CD4-positive, alpha-beta T cell (primary cell): ENCODE measurements around the gene SELENON. TPM values are rescaled to one million over a fixed set of nuclear protein-coding genes. Genes with fewer than 3 reads are reported as not detected.

Experiments
- ATAC-seq: fragments of 200-7000 bp; cut with Tn5 transposase; one replicate; pipeline ENCODE4 v1.10.0; 2022; ENCODE audit warnings: mild to moderate bottlenecking; ENCODE audit not compliant: poor library complexity
- CTCF ChIA-PET: fragments of 350-600 bp; sonication (Branson Sonifier 250); formaldehyde crosslinking; loops from one replicate; lab custom pipeline; 2021; ENCODE audit warnings: antibody characterized with exemption, inconsistent platforms; lab: Charles Lee
- POLR2A ChIA-PET: fragments of 350-600 bp; sonication (Branson Sonifier 250); formaldehyde crosslinking; loops from one replicate; lab custom pipeline; 2021; ENCODE audit warnings: antibody characterized with exemption, inconsistent platforms; lab: Charles Lee
- DNase-seq, 14 experiments: peaks; one replicate each; pipeline ENCODE4 v3.0.0-alpha.2; 2013 to 2020; ENCODE audit warnings: mixed read lengths in 2 of 14
- H3K27ac ChIP-seq, 2 donors: one replicate each; pipeline versions ENCODE4 v1.5.1 to v1.7.0; 2013; ENCODE audit warnings: low read length in 2 of 2, low read depth in 1 of 2, mild to moderate bottlenecking in 1 of 2
- H3K27me3 ChIP-seq, 2 experiments: 1 replicate in 1 of 2; 2 replicates in 1 of 2; pipeline versions ENCODE4 v1.6.1 to v1.7.0; 2013; ENCODE audit warnings: low read length in 2 of 2, control low read depth in 1 of 2, mild to moderate bottlenecking in 1 of 2, moderate library complexity in 1 of 2; ENCODE audit not compliant: insufficient read depth in 2 of 2, control insufficient read depth in 1 of 2
- H3K36me3 ChIP-seq: one replicate; pipeline ENCODE4 v1.6.1; 2013; ENCODE audit warnings: low read length, control low read depth; ENCODE audit not compliant: insufficient read depth
- H3K4me1 ChIP-seq: one replicate; pipeline ENCODE4 v1.6.1; 2013; ENCODE audit warnings: low read length, control low read depth; ENCODE audit not compliant: insufficient read depth
- H3K4me3 ChIP-seq: one replicate; pipeline ENCODE4 v1.5.1; 2013; ENCODE audit warnings: mild to moderate bottlenecking, low read length, moderate library complexity
- H3K9me3 ChIP-seq, 2 experiments: 1 replicate in 1 of 2; 2 replicates in 1 of 2; pipeline versions ENCODE4 v1.6.1 to v1.7.0; 2013; ENCODE audit warnings: low read length in 2 of 2, mild to moderate bottlenecking in 2 of 2, control low read depth in 1 of 2, moderate library complexity in 1 of 2; ENCODE audit not compliant: control insufficient read depth in 1 of 2, insufficient read depth in 1 of 2
- H3K27ac Mint-ChIP-seq: one replicate; pipeline ENCODE4 v1.8.0; 2020; ENCODE audit warnings: mixed read lengths
- H3K27me3 Mint-ChIP-seq: one replicate; pipeline ENCODE4 v1.8.0; 2021; ENCODE audit warnings: mixed read lengths
- H3K36me3 Mint-ChIP-seq: one replicate; pipeline ENCODE4 v1.8.0; 2021; ENCODE audit warnings: low read depth, mixed read lengths
- H3K4me1 Mint-ChIP-seq: one replicate; pipeline ENCODE4 v1.8.0; 2021; ENCODE audit warnings: low read depth, mixed read lengths
- H3K4me3 Mint-ChIP-seq: one replicate; pipeline ENCODE4 v1.8.0; 2020; ENCODE audit warnings: mild to moderate bottlenecking, mixed read lengths
- H3K9me3 Mint-ChIP-seq: one replicate; pipeline ENCODE4 v1.8.0; 2020; ENCODE audit warnings: mixed read lengths
- intact Hi-C, 2 experiments: fragments of 100-400 bp; cut with DNase I in 1 of 2; cut with micrococcal nuclease in 1 of 2; formaldehyde crosslinking; loops; one replicate each; pipeline versions ENCODE4 v1.15.1 to v1.9.0; 2023 to 2025; cut with DNase I, micrococcal nuclease
- total RNA-seq, 174 experiments: library from RNA in 2 of 174; stranded (reverse) in 2 of 174; gene quantifications; one replicate each; pipeline ENCODE4 v1.2.3 and lab custom pipeline; 2021 to 2026
- TF ChIP-seq, protein P1 (sequence below): fragments of 200-600 bp; IDR thresholded peaks from one replicate; pipeline ENCODE4 v1.8.0; 2022; ENCODE audit warnings: antibody characterized with exemption, mild to moderate bottlenecking

Gene SELENON
- total RNA-seq, 2 experiments from 2014 or later: 25.3 to 25.7 TPM

DNA sequence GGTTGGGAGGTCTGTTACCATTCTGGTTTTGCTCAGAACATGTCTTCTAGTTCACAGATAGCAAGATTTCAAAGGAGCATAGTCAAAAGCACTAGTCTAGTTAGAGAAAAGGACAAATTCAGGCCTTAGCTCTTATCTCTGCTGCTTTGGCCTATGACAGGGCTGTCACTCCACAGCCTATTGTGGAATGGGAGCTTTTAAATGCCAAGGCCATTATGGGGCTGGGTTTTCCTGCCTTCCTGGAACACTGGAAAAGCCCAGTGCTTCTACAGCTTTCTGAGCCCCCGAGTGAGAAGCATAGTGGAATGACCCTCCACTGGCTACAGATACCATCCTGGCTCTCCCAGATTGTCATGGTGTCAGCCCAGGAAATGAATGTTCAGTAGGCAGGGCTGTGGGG is 29.1 kb downstream of the SELENON start:
- H3K36me3 Mint-ChIP-seq: peaks cover 82% of the 10 kb centered on the region

DNA sequence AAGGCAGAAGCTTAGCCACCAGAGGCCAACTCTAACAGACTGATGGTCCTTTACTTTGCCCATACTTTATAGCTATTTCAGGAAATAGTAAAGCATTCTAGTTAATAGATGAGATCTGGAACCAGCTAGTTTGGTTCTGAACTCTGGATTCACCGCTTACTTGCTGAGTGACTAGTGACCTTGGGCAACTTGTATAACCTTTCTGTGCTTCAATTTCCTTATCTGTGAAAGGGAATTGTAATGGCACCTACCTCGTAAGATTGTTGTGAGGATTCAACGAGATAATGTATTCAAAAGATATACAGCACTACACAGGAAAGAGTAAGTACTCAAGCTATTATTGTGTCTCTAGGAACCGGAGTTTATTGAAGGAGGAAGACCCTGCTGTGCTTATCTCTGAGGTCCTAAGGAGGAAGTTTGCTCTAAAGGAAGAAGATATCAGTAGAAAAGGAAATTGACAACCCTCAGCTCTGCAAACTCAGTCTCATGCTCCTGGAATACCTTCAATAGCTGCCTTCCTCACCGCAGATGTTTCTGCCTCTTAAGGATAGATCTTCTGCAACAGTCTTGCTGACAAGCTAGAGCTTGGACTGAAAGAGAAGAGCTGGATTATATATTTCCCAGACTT is 31.7 kb downstream of the SELENON start:
- H3K27ac ChIP-seq: no peak overlapping the region
- CTCF ChIA-PET: interaction anchor here (1.6 kb wide), 1 partner anchor 64 kb away, joined by 5 read pairs; no protein-coding TSS in a partner anchor
- H3K27ac Mint-ChIP-seq: peak overlapping the region; percentile 57

More for the DNA sequence above, 29.1 kb downstream of the SELENON start:
- Mint-ChIP-seq H3K4me3 (no peak overlapping the region), H3K4me1 (peaks cover 27% of the 10 kb centered on the region), H3K27ac (no peak overlapping the region), H3K9me3 (no peaks in the 10 kb centered on the region), H3K27me3 (no peaks in the 10 kb centered on the region)
- H3K27ac ChIP-seq: no peak overlapping the region
- TF ChIP-seq, protein P1, sequence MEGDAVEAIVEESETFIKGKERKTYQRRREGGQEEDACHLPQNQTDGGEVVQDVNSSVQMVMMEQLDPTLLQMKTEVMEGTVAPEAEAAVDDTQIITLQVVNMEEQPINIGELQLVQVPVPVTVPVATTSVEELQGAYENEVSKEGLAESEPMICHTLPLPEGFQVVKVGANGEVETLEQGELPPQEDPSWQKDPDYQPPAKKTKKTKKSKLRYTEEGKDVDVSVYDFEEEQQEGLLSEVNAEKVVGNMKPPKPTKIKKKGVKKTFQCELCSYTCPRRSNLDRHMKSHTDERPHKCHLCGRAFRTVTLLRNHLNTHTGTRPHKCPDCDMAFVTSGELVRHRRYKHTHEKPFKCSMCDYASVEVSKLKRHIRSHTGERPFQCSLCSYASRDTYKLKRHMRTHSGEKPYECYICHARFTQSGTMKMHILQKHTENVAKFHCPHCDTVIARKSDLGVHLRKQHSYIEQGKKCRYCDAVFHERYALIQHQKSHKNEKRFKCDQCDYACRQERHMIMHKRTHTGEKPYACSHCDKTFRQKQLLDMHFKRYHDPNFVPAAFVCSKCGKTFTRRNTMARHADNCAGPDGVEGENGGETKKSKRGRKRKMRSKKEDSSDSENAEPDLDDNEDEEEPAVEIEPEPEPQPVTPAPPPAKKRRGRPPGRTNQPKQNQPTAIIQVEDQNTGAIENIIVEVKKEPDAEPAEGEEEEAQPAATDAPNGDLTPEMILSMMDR: no peak
- intact Hi-C loops: no loop called here
- DNase-seq (no peak), ATAC-seq (no peak)
- no peaks in the 10 kb centered on the region for H3K9me3 ChIP-seq
- ChIA-PET CTCF (no interaction called here), POLR2A (interaction anchor here (0.6 to 4.1 kb wide), 2 partner anchors 9 to 350 kb away, joined by 3 to 43 read pairs; partner anchors contain the start of gene MTFR1L)
- peaks cover 6% of the 10 kb centered on the region for H3K4me1 ChIP-seq
- H3K36me3 ChIP-seq: peaks cover 81% of the 10 kb centered on the region
- no peaks in the 10 kb centered on the region for H3K27me3 ChIP-seq
- H3K4me3 ChIP-seq: no peak overlapping the region

DNA sequence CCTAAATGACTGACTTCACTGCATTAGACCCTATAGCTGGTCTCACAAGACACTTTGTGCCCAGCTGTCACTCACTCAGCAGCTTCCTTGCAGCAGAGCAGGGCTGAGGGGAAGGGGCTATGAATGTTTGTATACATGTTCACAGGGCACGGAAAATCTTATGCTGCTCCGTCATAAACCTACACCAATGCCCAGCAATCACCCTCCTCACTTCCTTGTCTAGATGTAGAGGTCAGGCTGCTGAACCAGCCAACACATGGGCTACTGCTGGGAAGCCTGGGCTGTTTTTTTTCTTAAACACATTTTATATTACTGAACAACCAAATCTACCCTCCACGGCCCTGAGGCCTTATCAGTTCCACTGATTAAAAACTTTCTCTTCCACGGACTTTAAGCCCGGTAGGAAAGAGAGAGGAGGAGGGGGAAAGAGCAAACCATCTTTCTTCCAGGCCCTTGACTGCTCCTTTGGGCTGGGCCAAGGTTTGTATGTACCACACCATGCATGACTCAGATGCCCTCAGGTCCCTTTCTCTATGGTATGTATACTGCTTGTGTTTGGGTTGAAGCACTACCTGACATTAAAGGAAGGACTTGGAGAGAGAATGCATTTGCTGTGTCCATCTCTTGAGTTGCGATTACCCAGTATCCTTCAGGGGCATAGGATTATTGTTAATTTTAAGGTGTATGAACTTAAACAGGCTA is 32.5 kb downstream of the SELENON start:
- no peak for DNase-seq
- Histone ChIP-seq H3K27me3 (no peaks in the 10 kb centered on the region), H3K4me1 (peaks cover 4% of the 10 kb centered on the region), H3K36me3 (peaks cover 65% of the 10 kb centered on the region), H3K4me3 (no peak overlapping the region), H3K9me3 (no peaks in the 10 kb centered on the region), H3K27ac (no peak overlapping the region)
- H3K27me3 Mint-ChIP-seq: no peaks in the 10 kb centered on the region
- TF ChIP-seq, protein P1: no peak
- ATAC-seq: no peak
- H3K36me3 Mint-ChIP-seq: peaks cover 76% of the 10 kb centered on the region
- intact Hi-C loops: no loop called here
- H3K27ac Mint-ChIP-seq: peak overlapping the region; percentile 57
- H3K9me3 Mint-ChIP-seq: no peaks in the 10 kb centered on the region
- H3K4me3 Mint-ChIP-seq: no peak overlapping the region
- ChIA-PET CTCF (interaction anchor here (1.6 kb wide), 1 partner anchor 63 kb away, joined by 5 read pairs; no protein-coding TSS in a partner anchor), POLR2A (interaction anchor here (0.8 to 4.1 kb wide), 3 partner anchors 8 to 22 kb away, joined by 3 to 43 read pairs (median 3); partner anchors contain the start of gene MTFR1L)
- H3K4me1 Mint-ChIP-seq: peaks cover 19% of the 10 kb centered on the region

More for the DNA sequence above, 31.7 kb downstream of the SELENON start:
- no peak for ATAC-seq
- H3K27me3 Mint-ChIP-seq: no peaks in the 10 kb centered on the region
- POLR2A ChIA-PET: interaction anchor here (0.8 to 4.1 kb wide), 3 partner anchors 9 to 22 kb away, joined by 3 to 43 read pairs (median 3); partner anchors contain the start of gene MTFR1L
- TF ChIP-seq, protein P1: no peak
- intact Hi-C loops: no loop called here
- no peaks in the 10 kb centered on the region for H3K9me3 ChIP-seq
- H3K4me3 ChIP-seq: no peak overlapping the region
- DNase-seq: no peak
- H3K4me1 ChIP-seq: peaks cover 6% of the 10 kb centered on the region
- no peaks in the 10 kb centered on the region for H3K27me3 ChIP-seq
- H3K4me3 Mint-ChIP-seq: peak overlapping the region; percentile 13
- no peaks in the 10 kb centered on the region for H3K9me3 Mint-ChIP-seq
- H3K36me3 ChIP-seq: peaks cover 73% of the 10 kb centered on the region
- H3K4me1 Mint-ChIP-seq: peaks cover 19% of the 10 kb centered on the region
- peaks cover 81% of the 10 kb centered on the region for H3K36me3 Mint-ChIP-seq
